Endothelial cell of umbilical vein (primary cell): Measurements from ENCODE around the gene IGF1. TPM values are rescaled to one million over a fixed set of nuclear protein-coding genes. Genes with fewer than 3 reads are reported as not detected.

Source experiments
- BruUV-seq: library from RNA; stranded (reverse); fragments of 400-500 nt; replicated peaks from 2 replicates; lab custom pipeline; 2021; lab: Mats Ljungman, UMichigan
- CTCF ChIA-PET: fragments of 300-600, 350-600 bp; sonication (Branson Sonifier 250); formaldehyde crosslinking; loops from one replicate; lab custom pipeline; 2021; ENCODE audit warnings: antibody characterized with exemption, inconsistent platforms; lab: Charles Lee
- POLR2A ChIA-PET: fragments of 300-600, 350-600 bp; sonication (Branson Sonifier 250); formaldehyde crosslinking; loops from one replicate; lab custom pipeline; 2021; ENCODE audit warnings: antibody characterized with exemption, inconsistent platforms; lab: Charles Lee
- DNase-seq: peaks from one replicate; pipeline ENCODE4 v3.0.0-alpha.2; 2011; ENCODE audit warnings: low read depth, low spot score
- FAIRE-seq: peaks from 2 replicates; lab custom pipeline; 2011; peaks lifted over from hg19 to GRCh38; lab: Jason Lieb, UNC
- H2AFZ ChIP-seq: 2 replicates; pipeline ENCODE4 v1.6.0; 2012; ENCODE audit warnings: low read depth, low read length, control low read depth, inconsistent platforms
- H3K27ac ChIP-seq: 2 replicates; pipeline ENCODE4 v1.5.1; 2011; ENCODE audit warnings: low read depth, mild to moderate bottlenecking, control low read depth, low read length, moderate library complexity; ENCODE audit not compliant: insufficient read depth
- H3K27me3 ChIP-seq, 2 experiments: 2 replicates each; pipeline versions ENCODE4 v1.6.0 to v1.6.1; 2011; ENCODE audit warnings: low read length in 2 of 2, mixed read lengths in 1 of 2; ENCODE audit not compliant: control insufficient read depth in 2 of 2, insufficient read depth in 2 of 2
- H3K36me3 ChIP-seq, 2 experiments: 2 replicates in 1 of 2; 3 replicates in 1 of 2; pipeline ENCODE4 v1.5.1; 2011; ENCODE audit warnings: low read length in 2 of 2, mild to moderate bottlenecking in 1 of 2, moderate library complexity in 1 of 2; ENCODE audit not compliant: control insufficient read depth in 2 of 2, insufficient read depth in 2 of 2; ENCODE audit errors: extremely low read depth in 1 of 2
- H3K4me1 ChIP-seq: 3 replicates; pipeline ENCODE4 v1.5.1; 2011; ENCODE audit warnings: mild to moderate bottlenecking, low read length; ENCODE audit not compliant: control insufficient read depth, insufficient read depth; ENCODE audit errors: extremely low read depth
- H3K4me2 ChIP-seq: 2 replicates; pipeline ENCODE4 v1.6.1; 2011; ENCODE audit warnings: low read length, control low read depth, mixed read lengths; ENCODE audit not compliant: insufficient read depth
- H3K4me3 ChIP-seq, 3 experiments: fragments of 200-600 bp in 1 of 3; sonication (generic), shearing (Covaris generic) in 1 of 3; replicated peaks in 1 of 3; 2 replicates each; pipeline ENCODE4 v1.5.1; 2011 to 2016; ENCODE audit warnings: control low read depth in 3 of 3, low read length in 3 of 3, mild to moderate bottlenecking in 2 of 3, inconsistent platforms in 1 of 3, low read depth in 1 of 3, moderate library complexity in 1 of 3; ENCODE audit not compliant: insufficient read depth in 1 of 3
- H3K79me2 ChIP-seq: 2 replicates; pipeline ENCODE4 v1.6.0; 2012; ENCODE audit warnings: low read length, inconsistent platforms; ENCODE audit not compliant: control insufficient read depth, insufficient read depth
- H3K9ac ChIP-seq: replicated peaks from 2 replicates; pipeline ENCODE3; 2011; ENCODE audit warnings: low read length, control low read depth; ENCODE audit not compliant: insufficient read depth; ENCODE audit errors: extremely low read depth
- H3K9me1 ChIP-seq: replicated peaks from 3 replicates; pipeline ENCODE4 v1.6.0; 2011; ENCODE audit warnings: mild to moderate bottlenecking, low read length; ENCODE audit not compliant: control insufficient read depth, insufficient read depth; ENCODE audit errors: extremely low read depth
- H3K9me3 ChIP-seq: replicated peaks from 2 replicates; pipeline ENCODE4 v1.5.1; 2012; ENCODE audit warnings: low read length, inconsistent platforms; ENCODE audit not compliant: control insufficient read depth, insufficient read depth
- H4K20me1 ChIP-seq: replicated peaks from 2 replicates; pipeline ENCODE3; 2011; ENCODE audit warnings: mild to moderate bottlenecking, low read length; ENCODE audit not compliant: control insufficient read depth, insufficient read depth; ENCODE audit errors: extremely low read depth
- CTCF ChIP-seq, 2 donors: IDR thresholded peaks; 1 replicate in 1 of 2; 2 replicates in 1 of 2; pipeline ENCODE4 v1.5.1; 2011; ENCODE audit warnings: low read length in 2 of 2, mild to moderate bottlenecking in 2 of 2, moderate library complexity in 2 of 2, control low read depth in 1 of 2, inconsistent platforms in 1 of 2, low read depth in 1 of 2; ENCODE audit not compliant: insufficient read depth in 1 of 2; ENCODE audit errors: extremely low read depth in 1 of 2
- EZH2 ChIP-seq: IDR thresholded peaks from 2 replicates; pipeline ENCODE4 v1.6.1; 2012; ENCODE audit warnings: borderline replicate concordance, low read depth, mild to moderate bottlenecking, moderate library complexity, low read length, inconsistent platforms; ENCODE audit not compliant: severe bottlenecking
- FOS ChIP-seq: IDR thresholded peaks from 2 replicates; pipeline ENCODE4 v1.6.1; 2011; ENCODE audit warnings: mild to moderate bottlenecking, low read length, moderate library complexity, borderline replicate concordance; ENCODE audit not compliant: insufficient read depth
- GATA2 ChIP-seq: IDR thresholded peaks from 2 replicates; pipeline ENCODE4 v1.7.0; 2011; ENCODE audit warnings: low read depth, mild to moderate bottlenecking, moderate library complexity, mixed read lengths, low read length; ENCODE audit not compliant: insufficient read length, insufficient read depth
- JUN ChIP-seq: IDR thresholded peaks from 2 replicates; pipeline ENCODE4 v1.6.1; 2011; ENCODE audit warnings: borderline replicate concordance, low read depth; ENCODE audit not compliant: insufficient read length, insufficient read depth
- MYC ChIP-seq: IDR thresholded peaks from one replicate; pipeline ENCODE4 v1.6.1; 2011; ENCODE audit warnings: mild to moderate bottlenecking, low read depth, low read length
- POLR2A ChIP-seq: IDR thresholded peaks from 2 replicates; pipeline ENCODE4 v1.6.1; 2012; ENCODE audit warnings: low read depth, mild to moderate bottlenecking, control low read depth, low read length
- POLR2AphosphoS5 ChIP-seq: IDR thresholded peaks from 2 replicates; pipeline ENCODE4 v1.6.1; 2012; ENCODE audit warnings: low read depth, mild to moderate bottlenecking, control low read depth, low read length, moderate library complexity; ENCODE audit not compliant: insufficient read depth
- dilution Hi-C: fragments of 300-500 bp; cut with MboI; formaldehyde crosslinking; loops from one replicate; pipeline ENCODE4 v1.15.0; 2019; ENCODE audit warnings: low sequenced_read_pairs; ENCODE audit not compliant: extremely low pct_ligation_motif_present
- intact Hi-C: fragments of 100-400 bp; cut with micrococcal nuclease; formaldehyde crosslinking; loops from one replicate; pipeline ENCODE4 v1.10.0; 2022
- polyA plus RNA-seq, 4 experiments: library from polyadenylated mRNA; depleted of rRNA in 3 of 4; stranded (reverse) in 3 of 4; unstranded in 1 of 4; fragments of >200 nt; gene quantifications; 2 replicates each; pipeline versions ENCODE4 v1.2.1 to v1.2.3, GENCODE V29; 2011 to 2012; ENCODE audit warnings: missing spikeins in 1 of 4
- total RNA-seq: library from RNA; stranded (reverse); gene quantifications from 2 replicates; pipeline ENCODE4 v1.2.3, GENCODE V29; 2021
- TF ChIP-seq, protein P1 (sequence below): IDR thresholded peaks from 2 replicates; pipeline ENCODE4 v1.6.1; 2011; ENCODE audit not compliant: insufficient read depth, insufficient read length

IGF1 gene
- total and polyA plus RNA-seq, 2 donors (not counting 3 experiments of a cell fraction or from before 2014, with no cell fraction given): 0.10 TPM; not detected in 1

- no peaks in the 10 kb centered on the region for H3K27me3 ChIP-seq
- BruUV-seq: no TSS peak
- no peak for TF ChIP-seq EZH2
- TF ChIP-seq MYC: no peak
- TF ChIP-seq CTCF (IDR thresholded peaks at IDR 0.05; ENCODE audit: extremely low read depth in 1 of 2, insufficient read depth in 1 of 2, low read depth in 1 of 2, low read length in 2 of 2): no peak
- TF ChIP-seq JUN: no peak
- no peak for TF ChIP-seq GATA2
- TF ChIP-seq, protein P1, sequence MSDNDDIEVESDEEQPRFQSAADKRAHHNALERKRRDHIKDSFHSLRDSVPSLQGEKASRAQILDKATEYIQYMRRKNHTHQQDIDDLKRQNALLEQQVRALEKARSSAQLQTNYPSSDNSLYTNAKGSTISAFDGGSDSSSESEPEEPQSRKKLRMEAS: no peak
- TF ChIP-seq POLR2AphosphoS5: no peak
- no peak for TF ChIP-seq FOS
- TF ChIP-seq POLR2A: no peak
- H3K36me3 ChIP-seq: no peaks in the 10 kb centered on the region
- ChIA-PET POLR2A (no interaction called here), CTCF (no interaction called here)
- no peaks in the 10 kb centered on the region for H3K79me2 ChIP-seq
- FAIRE-seq: no peak
- no peak overlapping the region for H3K4me2 ChIP-seq
- H3K9me1 ChIP-seq: no peaks in the 10 kb centered on the region
- H2AFZ ChIP-seq: no peak overlapping the region
- H3K9me3 ChIP-seq: no peaks in the 10 kb centered on the region
- dilution Hi-C loops (no loop called here), intact Hi-C loops (no loop called here)
- no peak overlapping the region for H3K27ac ChIP-seq
- no peaks in the 10 kb centered on the region for H4K20me1 ChIP-seq
- H3K4me1 ChIP-seq: no peaks in the 10 kb centered on the region
- H3K4me3 ChIP-seq: no peak overlapping the region
- no peak for DNase-seq
- no peak overlapping the region for H3K9ac ChIP-seq
Measured at GRCh38 chr12:102508052-102508451, 27.7 kb upstream of the IGF1 start.
